Suprapubic skin (tissue), 4 donors: ENCODE measurements around the gene SAMD11. TPM values are rescaled to one million over a fixed set of nuclear protein-coding genes. Genes with fewer than 3 reads are reported as not detected.
"Not testable (repeated sequence)": the region's sequence is repeated elsewhere in the genome, so short reads cannot be mapped to it uniquely, and the experiment has no call there.

Experiments used
- DNase-seq, 2 donors: peaks; one replicate each; pipeline ENCODE4 v3.0.0-alpha.2; 2019; ENCODE audit warnings: low spot score in 2 of 2
- H3K27ac ChIP-seq: fragments of 200-600 bp; sonication (generic); one replicate; pipeline ENCODE4 v1.5.1; 2019
- H3K27me3 ChIP-seq: fragments of 200-600 bp; sonication (generic); one replicate; pipeline ENCODE4 v1.5.1; 2019
- H3K36me3 ChIP-seq: fragments of 200-600 bp; sonication (generic); one replicate; pipeline ENCODE4 v1.5.1; 2019
- H3K4me1 ChIP-seq: fragments of 200-600 bp; sonication (generic); one replicate; pipeline ENCODE4 v1.5.1; 2019
- H3K4me3 ChIP-seq: fragments of 200-600 bp; sonication (generic); one replicate; pipeline ENCODE4 v1.5.1; 2019; ENCODE audit warnings: mild to moderate bottlenecking
- H3K9me3 ChIP-seq: fragments of 200-600 bp; sonication (generic); one replicate; pipeline ENCODE4 v1.5.1; 2019
- EP300 ChIP-seq: sonication (generic); formaldehyde crosslinking; IDR thresholded peaks from one replicate; pipeline ENCODE4 v1.6.1; 2017; ENCODE audit warnings: antibody characterized with exemption
- POLR2A ChIP-seq, 2 donors: fragments of 450-650 bp; IDR thresholded peaks; one replicate each; pipeline ENCODE4 v1.6.1; 2017; ENCODE audit warnings: antibody characterized with exemption in 2 of 2, mild to moderate bottlenecking in 2 of 2, moderate library complexity in 2 of 2
- POLR2AphosphoS5 ChIP-seq, 3 donors: sonication (generic); formaldehyde crosslinking; IDR thresholded peaks; one replicate each; pipeline ENCODE4 v1.6.1; 2017; ENCODE audit warnings: antibody characterized with exemption in 3 of 3
- WGBS: methylation state at CpG from one replicate; pipeline ENCODE4 v1.1.5; 2018; 5-methylcytosine and 5-hydroxymethylcytosine counted together
- total RNA-seq, 4 donors: library from RNA; depleted of rRNA; stranded (reverse); fragments of >200 nt; gene quantifications; one replicate each; pipeline ENCODE4 v1.1.0, GENCODE V29; 2016
- TF ChIP-seq, protein P1 (sequence below), 2 donors: fragments of 200-600 bp in 1 of 2; fragments of 450-650 bp in 1 of 2; sonication (generic) in 1 of 2; IDR thresholded peaks; one replicate each; pipeline ENCODE4 v1.5.1; 2016 to 2019; ENCODE audit warnings: antibody characterized with exemption in 2 of 2, mild to moderate bottlenecking in 1 of 2, moderate library complexity in 1 of 2

Gene SAMD11
- total RNA-seq, 4 donors from 2014 or later: 0.85 to 2.0 (median 1.5) TPM; not detected in 1

DNA sequence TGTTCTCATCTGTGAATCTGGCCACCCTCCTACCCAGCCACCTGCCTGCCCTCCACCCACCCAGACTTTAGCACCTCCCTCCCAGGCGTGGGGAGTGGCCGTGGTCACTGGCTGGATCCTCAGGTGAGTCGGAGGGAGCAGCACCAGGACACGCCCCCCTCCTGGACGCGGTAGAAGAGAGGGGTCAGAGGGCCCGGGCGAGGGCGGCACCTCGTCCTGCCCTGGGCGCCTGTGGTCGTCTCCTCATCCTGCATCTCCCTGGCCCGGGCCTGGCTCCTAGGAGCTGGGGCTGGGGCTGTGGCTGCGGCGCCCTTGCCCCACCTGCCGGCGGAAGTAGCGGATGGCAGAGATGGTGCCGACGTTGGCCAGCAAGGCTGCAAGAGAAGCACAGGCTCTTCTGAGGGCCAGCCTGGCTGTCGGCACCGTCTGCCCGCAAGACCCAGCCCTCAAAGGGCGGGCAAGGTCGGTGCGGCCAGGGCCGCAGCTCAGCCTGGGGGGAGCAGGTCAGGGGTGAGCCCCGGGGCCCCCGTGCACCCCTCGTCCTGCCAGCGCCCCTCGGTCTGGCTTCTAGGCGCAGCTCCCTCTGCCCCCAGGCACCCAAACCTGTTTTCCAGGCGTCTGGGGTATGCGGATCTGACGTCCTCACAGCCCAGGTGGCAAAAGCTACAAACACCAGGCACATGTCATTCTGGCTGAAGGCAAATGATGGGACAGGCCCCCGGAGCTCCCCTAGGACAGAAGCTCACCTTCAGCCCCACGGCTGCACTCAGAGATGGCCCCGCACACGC, 52.4 kb downstream of the SAMD11 start:
- H3K4me3 ChIP-seq: peak overlapping the region; percentile 34
- peaks cover 25% of the 10 kb centered on the region for H3K4me1 ChIP-seq
- TF ChIP-seq, protein P1, sequence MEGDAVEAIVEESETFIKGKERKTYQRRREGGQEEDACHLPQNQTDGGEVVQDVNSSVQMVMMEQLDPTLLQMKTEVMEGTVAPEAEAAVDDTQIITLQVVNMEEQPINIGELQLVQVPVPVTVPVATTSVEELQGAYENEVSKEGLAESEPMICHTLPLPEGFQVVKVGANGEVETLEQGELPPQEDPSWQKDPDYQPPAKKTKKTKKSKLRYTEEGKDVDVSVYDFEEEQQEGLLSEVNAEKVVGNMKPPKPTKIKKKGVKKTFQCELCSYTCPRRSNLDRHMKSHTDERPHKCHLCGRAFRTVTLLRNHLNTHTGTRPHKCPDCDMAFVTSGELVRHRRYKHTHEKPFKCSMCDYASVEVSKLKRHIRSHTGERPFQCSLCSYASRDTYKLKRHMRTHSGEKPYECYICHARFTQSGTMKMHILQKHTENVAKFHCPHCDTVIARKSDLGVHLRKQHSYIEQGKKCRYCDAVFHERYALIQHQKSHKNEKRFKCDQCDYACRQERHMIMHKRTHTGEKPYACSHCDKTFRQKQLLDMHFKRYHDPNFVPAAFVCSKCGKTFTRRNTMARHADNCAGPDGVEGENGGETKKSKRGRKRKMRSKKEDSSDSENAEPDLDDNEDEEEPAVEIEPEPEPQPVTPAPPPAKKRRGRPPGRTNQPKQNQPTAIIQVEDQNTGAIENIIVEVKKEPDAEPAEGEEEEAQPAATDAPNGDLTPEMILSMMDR (IDR thresholded peaks at IDR 0.05): peak; percentile 1 to 76
- no peak for TF ChIP-seq EP300
- no peaks in the 10 kb centered on the region for H3K36me3 ChIP-seq
- peak overlapping the region; percentile 12 for H3K27ac ChIP-seq
- peaks cover 75% of the 10 kb centered on the region for H3K27me3 ChIP-seq
- no peaks in the 10 kb centered on the region for H3K9me3 ChIP-seq
- WGBS: no CpG with 5 or more reads among the region's 40 CpGs
- DNase-seq: no peak

DNA sequence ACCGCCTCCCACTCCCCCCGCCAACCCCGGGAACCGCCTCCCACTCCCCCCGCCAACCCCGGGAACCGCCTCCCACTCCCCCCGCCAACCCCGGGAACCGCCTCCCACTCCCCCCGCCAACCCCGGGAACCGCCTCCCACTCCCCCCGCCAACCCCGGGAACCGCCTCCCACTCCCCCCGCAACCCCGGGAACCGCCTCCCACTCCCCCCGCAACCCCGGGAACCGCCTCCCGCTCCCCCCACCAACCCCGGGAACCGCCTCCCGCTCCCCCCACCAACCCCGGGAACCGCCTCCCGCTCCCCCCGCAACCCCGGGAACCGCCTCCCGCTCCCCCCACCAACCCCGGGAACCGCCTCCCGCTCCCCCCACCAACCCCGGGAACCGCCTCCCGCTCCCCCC, 53.1 kb downstream of the SAMD11 start:
- not testable (repeated sequence) for H3K27ac ChIP-seq, H3K9me3 ChIP-seq, H3K4me3 ChIP-seq, H3K36me3 ChIP-seq, DNase-seq
- WGBS: no CpG with 5 or more reads among the region's 39 CpGs
- Histone ChIP-seq H3K27me3 (peaks cover 75% of the 10 kb centered on the region), H3K4me1 (peaks cover 21% of the 10 kb centered on the region)

DNA sequence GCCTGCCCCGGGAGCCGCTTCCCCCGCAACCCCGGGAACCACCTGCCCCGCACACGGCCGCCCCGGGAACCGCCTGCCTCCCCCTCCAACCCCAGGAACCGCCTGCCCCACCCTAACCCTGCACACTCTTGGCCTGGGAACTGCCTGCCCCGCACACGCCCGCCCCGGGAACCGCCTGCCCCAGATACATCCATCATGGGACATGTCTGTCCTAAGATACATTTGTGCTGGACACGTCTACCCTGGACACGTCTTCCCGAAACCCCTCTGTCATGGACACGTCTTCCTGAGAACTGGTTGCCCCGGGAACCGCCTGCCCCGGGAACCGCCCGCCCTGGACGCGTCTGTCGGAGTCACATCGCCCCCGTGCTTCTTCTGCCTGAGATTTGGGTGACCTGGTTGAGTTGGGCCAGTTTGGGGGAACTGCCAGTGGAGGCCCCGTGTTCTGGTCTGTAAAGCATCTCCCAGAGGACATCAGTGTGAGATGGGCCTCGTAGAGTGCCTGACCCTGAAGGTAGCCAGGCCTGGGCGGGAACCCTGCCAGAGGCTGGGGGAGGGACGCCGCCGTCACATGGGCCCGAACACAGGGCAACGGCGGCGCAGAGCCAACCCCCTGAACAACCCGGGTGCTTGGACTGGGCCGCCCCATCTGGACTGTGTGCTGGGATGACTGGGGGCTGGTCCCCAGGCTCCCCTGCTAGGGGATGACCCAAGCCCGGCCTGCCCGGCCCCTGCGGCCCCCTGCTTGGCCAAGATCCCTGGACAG, 54.5 kb downstream of the SAMD11 start:
- H3K36me3 ChIP-seq: no peaks in the 10 kb centered on the region
- TF ChIP-seq POLR2AphosphoS5 (IDR thresholded peaks at IDR 0.05) (no peak), POLR2A (IDR thresholded peaks at IDR 0.05) (no peak), EP300 (no peak)
- TF ChIP-seq, protein P1 (IDR thresholded peaks at IDR 0.05): no peak
- H3K4me3 ChIP-seq: no peak overlapping the region
- DNase-seq: peak in 1 of 2 donors; percentile 56
- peaks cover 75% of the 10 kb centered on the region for H3K27me3 ChIP-seq
- H3K27ac ChIP-seq: no peak overlapping the region
- H3K4me1 ChIP-seq: peaks cover 23% of the 10 kb centered on the region
- H3K9me3 ChIP-seq: no peaks in the 10 kb centered on the region
- WGBS: 75% methylated on average over 20 of the region's 44 CpGs

- WGBS: 82% methylated on average over 26 of the region's 60 CpGs
- H3K27ac ChIP-seq: no peak overlapping the region
- TF ChIP-seq EP300 (no peak), POLR2AphosphoS5 (IDR thresholded peaks at IDR 0.05) (no peak), POLR2A (IDR thresholded peaks at IDR 0.05) (no peak)
- TF ChIP-seq, protein P1 (IDR thresholded peaks at IDR 0.05): no peak
- peaks cover 23% of the 10 kb centered on the region for H3K4me1 ChIP-seq
- peaks cover 75% of the 10 kb centered on the region for H3K27me3 ChIP-seq
- no peak overlapping the region for H3K4me3 ChIP-seq
- peak in 1 of 2 donors; percentile 70 for DNase-seq
- H3K9me3 ChIP-seq: no peaks in the 10 kb centered on the region
- H3K36me3 ChIP-seq: no peaks in the 10 kb centered on the region
Observed at GRCh38 chr1:978835-979743, 55.4 kb downstream of the SAMD11 start.

DNA sequence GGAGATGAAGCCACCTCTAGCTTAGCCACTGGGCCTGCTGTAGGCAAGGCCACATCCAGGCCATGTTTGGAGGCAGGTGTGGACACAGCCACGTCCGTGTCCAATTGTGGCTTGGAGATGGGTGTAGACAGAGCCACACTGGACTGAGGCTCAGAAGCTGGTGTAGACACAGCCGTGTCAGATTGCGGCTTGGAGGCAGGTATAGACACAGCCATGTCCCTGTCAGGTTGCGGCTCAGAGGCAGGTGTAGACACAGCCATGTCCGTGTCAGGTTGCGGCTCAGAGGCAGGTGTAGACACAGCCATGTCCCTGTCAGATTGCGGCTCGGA, 56.0 kb downstream of the SAMD11 start:
- Histone ChIP-seq H3K27ac (no peak overlapping the region), H3K4me1 (peaks cover 26% of the 10 kb centered on the region), H3K4me3 (no peak overlapping the region), H3K27me3 (peaks cover 74% of the 10 kb centered on the region), H3K36me3 (no peaks in the 10 kb centered on the region), H3K9me3 (no peaks in the 10 kb centered on the region)
- WGBS: no CpG with 5 or more reads among the region's 9 CpGs
- no peak for DNase-seq
- no peak for TF ChIP-seq POLR2AphosphoS5 (IDR thresholded peaks at IDR 0.05)

DNA sequence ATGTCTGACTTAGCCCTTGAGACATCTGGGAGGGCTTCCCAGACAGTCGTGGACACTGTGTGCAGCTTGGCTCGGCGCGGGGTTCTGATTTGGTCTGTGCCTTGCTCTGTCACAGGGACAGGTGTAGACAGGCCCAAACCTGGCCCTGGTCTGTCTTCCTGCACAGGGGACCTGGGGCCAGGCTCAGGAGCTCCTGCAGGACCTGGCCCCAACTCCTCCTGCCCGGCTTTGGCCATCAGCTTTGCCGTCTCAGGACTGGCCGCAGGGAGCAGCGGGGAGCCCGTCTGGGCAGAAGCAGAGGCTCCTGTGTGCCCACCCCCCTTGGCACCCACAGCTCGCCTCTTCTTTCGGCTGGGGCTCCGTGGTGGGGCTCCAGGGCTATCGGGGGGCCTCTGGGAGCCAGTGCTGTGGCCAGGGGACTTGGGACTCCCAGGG, 56.4 kb downstream of the SAMD11 start:
- DNase-seq: no peak
- Histone ChIP-seq H3K36me3 (no peaks in the 10 kb centered on the region), H3K4me1 (peaks cover 25% of the 10 kb centered on the region), H3K27me3 (peaks cover 74% of the 10 kb centered on the region), H3K27ac (no peak overlapping the region), H3K9me3 (no peaks in the 10 kb centered on the region), H3K4me3 (no peak overlapping the region)
- TF ChIP-seq EP300 (no peak), POLR2A (IDR thresholded peaks at IDR 0.05) (no peak), POLR2AphosphoS5 (IDR thresholded peaks at IDR 0.05) (no peak)
- TF ChIP-seq, protein P1 (IDR thresholded peaks at IDR 0.05): no peak
- WGBS: 53% methylated on average over 6 of the region's 13 CpGs
